Melanocyte of skin (primary cell): ENCODE results near the gene GLYATL1. TPM values are rescaled to one million over a fixed set of nuclear protein-coding genes. Genes with fewer than 3 reads are reported as not detected.

Experiments
- total RNA-seq, 2 donors: library from RNA; depleted of rRNA; stranded (reverse); fragments of >200 nt; gene quantifications; 2 replicates each; pipeline ENCODE4 v1.2.3, GENCODE V29; 2012

GLYATL1 gene, protein sequence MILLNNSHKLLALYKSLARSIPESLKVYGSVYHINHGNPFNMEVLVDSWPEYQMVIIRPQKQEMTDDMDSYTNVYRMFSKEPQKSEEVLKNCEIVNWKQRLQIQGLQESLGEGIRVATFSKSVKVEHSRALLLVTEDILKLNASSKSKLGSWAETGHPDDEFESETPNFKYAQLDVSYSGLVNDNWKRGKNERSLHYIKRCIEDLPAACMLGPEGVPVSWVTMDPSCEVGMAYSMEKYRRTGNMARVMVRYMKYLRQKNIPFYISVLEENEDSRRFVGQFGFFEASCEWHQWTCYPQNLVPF
- under 1 TPM in 1 of 2 donors, not detected in 1; 0.33 TPM for total RNA-seq

DNA sequence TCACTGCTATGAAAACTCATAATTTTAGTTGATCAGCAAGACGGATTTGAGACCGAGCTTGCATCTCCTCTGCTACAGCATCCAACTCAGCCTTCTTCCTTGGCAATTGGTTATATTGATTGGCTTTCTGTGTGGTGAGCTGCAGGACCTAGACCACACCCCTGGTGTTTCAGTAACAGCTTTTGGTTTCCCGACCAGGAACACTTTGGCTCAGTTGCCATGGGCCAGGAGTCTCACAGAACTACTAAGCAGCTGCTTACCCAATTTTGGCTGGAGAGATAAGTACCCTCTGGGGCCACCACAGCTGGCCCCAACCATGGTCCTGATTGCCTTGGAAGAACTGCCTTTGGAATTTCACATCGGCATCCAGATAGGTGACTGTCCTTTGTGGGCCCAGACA is at the start of gene GLYATL1:
Gene GLYATL1, plus strand, starts transcription at position 212 of the 400 bp plus-strand sequence. CDS start 7,600 bp downstream, outside the sequence.

Other genes with a start within 250 kb of the GLYATL1 start
- gene GLYAT, start 207.5 kb upstream of the GLYATL1 start, total RNA-seq: not detected
- under 1 TPM; 0.67 to 0.69 TPM for gene GLYATL2, start 94.8 kb upstream of the GLYATL1 start, total RNA-seq
- gene GLYATL1B, start 146.8 kb downstream of the GLYATL1 start, total RNA-seq: not detected
- gene FAM111B, start 167.7 kb downstream of the GLYATL1 start, total RNA-seq: 10 to 100 TPM in 1 of 2 donors, 1 to 10 TPM in 1; 8.6 to 22.3 TPM
- 100 to 1,000 TPM in 1 of 2 donors, 10 to 100 TPM in 1; 83.9 to 104 TPM for gene FAM111A, start 203.4 kb downstream of the GLYATL1 start, total RNA-seq
- 10 to 100 TPM in 1 of 2 donors, 1 to 10 TPM in 1; 4.0 to 26.2 TPM for gene DTX4, start 232.6 kb downstream of the GLYATL1 start, total RNA-seq